ENCODE results near the gene RNF41. TPM values are rescaled to one million over a fixed set of nuclear protein-coding genes. Genes with fewer than 3 reads are reported as not detected.

RNF41 gene
- total RNA-seq (80.1 and 88.3 TPM in 2 replicates), polyA plus RNA-seq (203 and 241 TPM in 2 replicates), polyA minus RNA-seq (492 and 595 TPM in 2 replicates), Bru-seq, nascent RNA (percentile 77 among the genes with signal in this experiment), BruChase-seq, experiment 1, labeled RNA remaining after a 6-hour chase (percentile 84 among the genes with signal in this experiment), BruChase-seq, experiment 2, labeled RNA remaining after a 2-hour chase (percentile 78 among the genes with signal in this experiment)
- polyA plus RNA-seq (2011; cell fraction: cytosol; rRNA removed), result 163 and 177 TPM in 2 replicates
- 76.1 and 104 TPM in 2 replicates for polyA plus RNA-seq (2011; cell fraction: nucleus; rRNA removed)
- 90.1 and 101 TPM in 2 replicates for polyA plus RNA-seq (2012)
- 46.1 TPM for polyA minus RNA-seq (2011; cell fraction: cytosol; rRNA and poly(A)+ RNA removed)
- polyA minus RNA-seq (2011; cell fraction: nucleus; rRNA and poly(A)+ RNA removed), result 86.2 and 94.5 TPM in 2 replicates
- long read RNA-seq, full-length matches to known transcripts, result 27 of 59 reads
- long read RNA-seq, partial matches to known transcripts, result 17 of 59 reads
- long read RNA-seq, other reads (novel, unspliced or antisense), result 15 of 59 reads

DNA sequence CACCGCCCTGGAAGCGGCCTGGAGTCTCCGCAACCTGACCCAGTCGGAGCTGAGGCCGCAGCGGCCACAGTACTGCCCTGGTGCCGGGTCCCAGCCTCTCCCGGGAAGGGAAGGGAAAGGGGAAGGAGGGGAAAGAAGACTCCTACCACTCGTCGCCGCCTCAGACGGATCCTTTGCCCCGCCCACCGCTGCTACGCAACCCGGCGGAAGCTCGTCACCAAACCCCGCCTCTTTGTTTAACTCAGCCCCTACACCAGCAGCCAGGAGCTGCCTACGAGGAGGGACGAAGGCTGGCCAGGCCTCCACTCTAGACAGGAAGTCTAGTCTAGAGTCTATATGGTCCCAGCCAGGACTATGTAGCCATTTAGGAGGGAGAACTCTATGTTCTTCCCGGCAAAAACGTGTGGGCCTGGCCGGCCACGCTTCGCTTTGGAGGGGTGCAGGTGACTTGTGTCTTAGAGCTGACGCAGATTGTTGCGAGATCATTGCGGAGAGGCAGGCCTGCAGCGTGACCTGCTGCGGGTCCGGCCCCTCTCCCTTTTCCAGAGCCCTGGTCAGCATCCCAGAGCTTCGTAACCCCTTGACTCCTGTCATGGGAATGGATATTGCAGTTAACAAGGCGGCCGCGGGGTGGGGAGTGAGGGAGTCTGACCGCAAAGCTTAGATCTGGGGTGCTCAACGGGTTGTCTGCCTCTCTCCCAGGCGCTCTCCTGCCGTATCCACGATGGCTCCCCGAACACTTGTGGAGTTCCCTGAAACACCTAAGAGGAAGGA, at the start of gene RNF41:
Gene RNF41 (minus strand): TSS at position 166 of the 774 bp plus-strand sequence. CDS start 7,875 bp downstream, outside the sequence.
- Histone ChIP-seq H3K36me3 (ENCODE audit: control insufficient read depth in 2 of 2, extremely low read depth in 1 of 2, insufficient read depth in 2 of 2, low read length in 2 of 2) (no peaks in the 10 kb centered on the region), H4K20me1 (replicated peaks; ENCODE audit: control insufficient read depth, extremely low read depth, insufficient read depth, low read length) (no peaks in the 10 kb centered on the region), H3K9ac (replicated peaks; ENCODE audit: extremely low read depth, insufficient read depth, low read length) (peak within 1 kb of the TSS; percentile 94), H3K9me1 (replicated peaks; ENCODE audit: control insufficient read depth, extremely low read depth, insufficient read depth, low read length) (no peaks in the 10 kb centered on the region), H3K9me3 (replicated peaks; ENCODE audit: control insufficient read depth, insufficient read depth, low read length) (no peaks in the 10 kb centered on the region), H3K79me2 (ENCODE audit: control insufficient read depth, insufficient read depth, low read length) (peaks cover 23% of the 10 kb centered on the region), H2AFZ (ENCODE audit: low read depth, low read length) (peak within 1 kb of the TSS; percentile 57), H3K4me3 (replicated peaks in 1 of 3; ENCODE audit: insufficient read depth in 1 of 3, low read depth in 1 of 3, low read length in 3 of 3) (peak within 1 kb of the TSS; percentile 80 to 93 (median 82)), H3K4me2 (ENCODE audit: insufficient read depth, low read length) (peak within 1 kb of the TSS; percentile 71), H3K27me3 (ENCODE audit: control insufficient read depth in 2 of 2, insufficient read depth in 2 of 2, low read length in 2 of 2) (no peaks in the 10 kb centered on the region), H3K27ac (ENCODE audit: insufficient read depth, low read depth, low read length) (peak within 1 kb of the TSS; percentile 95), H3K4me1 (ENCODE audit: control insufficient read depth, extremely low read depth, insufficient read depth, low read length) (peaks cover 19% of the 10 kb centered on the region)
- intact Hi-C loops (cut with micrococcal nuclease), result no loop called here
- ChIA-PET CTCF (interaction anchor here (0.8 to 4.0 kb wide), 21 partner anchors 10 to 484 kb away, joined by 3 to 75 read pairs (median 6); partner anchors contain the start of genes ANKRD52, ESYT1, SMARCC2 and ZC3H10), POLR2A (interaction anchor here (0.6 to 3.2 kb wide), 13 partner anchors 10 to 227 kb away, joined by 3 to 37 read pairs (median 6); partner anchors contain the start of genes ANKRD52, CNPY2, ESYT1 and SMARCC2)
- DNase-seq (ENCODE audit: low read depth, low spot score) (peak; percentile 98), FAIRE-seq (peak; percentile 97)
- TF ChIP-seq MYC (IDR thresholded peaks at IDR 0.05; ENCODE audit: low read depth, low read length) (no peak), JUN (IDR thresholded peaks at IDR 0.05; ENCODE audit: borderline replicate concordance, insufficient read depth, insufficient read length, low read depth) (no peak), POLR2A (IDR thresholded peaks at IDR 0.05; ENCODE audit: low read depth, low read length) (peak; percentile 90), POLR2AphosphoS5 (IDR thresholded peaks at IDR 0.05; ENCODE audit: insufficient read depth, low read depth, low read length) (peak; percentile 89), GATA2 (IDR thresholded peaks at IDR 0.05; ENCODE audit: insufficient read depth, insufficient read length, low read depth, low read length) (no peak), EZH2 (IDR thresholded peaks at IDR 0.05; ENCODE audit: borderline replicate concordance, low read depth, low read length, severe bottlenecking) (no peak), FOS (IDR thresholded peaks at IDR 0.05; ENCODE audit: borderline replicate concordance, insufficient read depth, low read length) (no peak)
- TF ChIP-seq, protein P1, sequence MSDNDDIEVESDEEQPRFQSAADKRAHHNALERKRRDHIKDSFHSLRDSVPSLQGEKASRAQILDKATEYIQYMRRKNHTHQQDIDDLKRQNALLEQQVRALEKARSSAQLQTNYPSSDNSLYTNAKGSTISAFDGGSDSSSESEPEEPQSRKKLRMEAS (IDR thresholded peaks at IDR 0.05; ENCODE audit: insufficient read depth, insufficient read length), result peak; percentile 3
- TF ChIP-seq, protein P2, sequence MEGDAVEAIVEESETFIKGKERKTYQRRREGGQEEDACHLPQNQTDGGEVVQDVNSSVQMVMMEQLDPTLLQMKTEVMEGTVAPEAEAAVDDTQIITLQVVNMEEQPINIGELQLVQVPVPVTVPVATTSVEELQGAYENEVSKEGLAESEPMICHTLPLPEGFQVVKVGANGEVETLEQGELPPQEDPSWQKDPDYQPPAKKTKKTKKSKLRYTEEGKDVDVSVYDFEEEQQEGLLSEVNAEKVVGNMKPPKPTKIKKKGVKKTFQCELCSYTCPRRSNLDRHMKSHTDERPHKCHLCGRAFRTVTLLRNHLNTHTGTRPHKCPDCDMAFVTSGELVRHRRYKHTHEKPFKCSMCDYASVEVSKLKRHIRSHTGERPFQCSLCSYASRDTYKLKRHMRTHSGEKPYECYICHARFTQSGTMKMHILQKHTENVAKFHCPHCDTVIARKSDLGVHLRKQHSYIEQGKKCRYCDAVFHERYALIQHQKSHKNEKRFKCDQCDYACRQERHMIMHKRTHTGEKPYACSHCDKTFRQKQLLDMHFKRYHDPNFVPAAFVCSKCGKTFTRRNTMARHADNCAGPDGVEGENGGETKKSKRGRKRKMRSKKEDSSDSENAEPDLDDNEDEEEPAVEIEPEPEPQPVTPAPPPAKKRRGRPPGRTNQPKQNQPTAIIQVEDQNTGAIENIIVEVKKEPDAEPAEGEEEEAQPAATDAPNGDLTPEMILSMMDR (IDR thresholded peaks at IDR 0.05; ENCODE audit: extremely low read depth in 1 of 2, insufficient read depth in 1 of 2, low read depth in 1 of 2, low read length in 2 of 2), result peak in 1 of 2 donors; percentile 25
- TSS peak; percentile 72 for BruUV-seq (replicated peaks)
- dilution Hi-C loops (cut with MboI; ENCODE audit: extremely low pct_ligation_motif_present, low sequenced_read_pairs), result no loop called here

Measured in endothelial cell of umbilical vein (primary cell).